Measurements from ENCODE around the gene CNKSR1. TPM values are rescaled to one million over a fixed set of nuclear protein-coding genes. Genes with fewer than 3 reads are reported as not detected.
A peak's percentile ranks its signal among the peaks of the same experiment; 100 is the strongest.

The CNKSR1 gene
- total and polyA plus RNA-seq, 2 of the 13 experiments (the other 11 are each of a cell fraction or from before 2014, with no cell fraction given) = 3.4 to 8.9 TPM

DNA sequence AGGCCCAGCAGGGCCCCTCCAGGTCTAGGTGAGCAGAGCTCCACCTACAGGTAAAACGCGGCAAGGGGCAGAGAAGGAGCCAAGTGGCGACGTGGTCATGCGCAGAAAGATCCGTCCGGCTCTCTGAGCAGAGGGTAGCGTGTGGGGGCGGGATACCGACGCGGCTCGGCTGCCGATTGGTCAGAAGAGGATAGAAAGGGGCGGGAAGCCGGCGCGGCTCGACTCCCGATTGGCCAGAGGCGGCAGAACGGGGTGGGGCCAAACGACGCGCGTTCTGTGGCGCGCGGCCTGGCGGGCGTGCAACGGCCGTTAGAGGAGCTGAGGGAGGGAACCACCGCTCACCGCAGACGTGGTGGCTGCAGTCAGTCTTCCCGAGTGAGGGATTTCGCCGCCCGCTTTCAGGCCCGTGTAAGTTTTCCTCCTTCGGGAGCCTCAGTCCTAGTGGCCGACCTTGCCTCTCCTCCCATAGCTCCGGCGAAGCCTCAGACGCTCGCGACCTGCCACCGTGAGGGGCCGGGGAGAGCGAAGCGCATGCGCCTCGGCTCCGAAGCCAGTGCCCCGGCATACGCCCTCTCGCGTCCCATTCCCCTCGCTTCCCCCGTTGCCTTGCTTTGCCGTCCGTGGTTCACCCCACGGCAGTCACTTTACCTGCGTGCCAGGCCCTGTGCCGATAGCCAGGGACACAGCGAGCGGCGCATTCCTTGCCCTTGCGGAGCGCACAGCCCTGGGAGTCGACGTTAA lies 56.8 kb downstream of the CNKSR1 start, which contains the start of gene CEP85 (continued):
- TF ChIP-seq, protein P1, sequence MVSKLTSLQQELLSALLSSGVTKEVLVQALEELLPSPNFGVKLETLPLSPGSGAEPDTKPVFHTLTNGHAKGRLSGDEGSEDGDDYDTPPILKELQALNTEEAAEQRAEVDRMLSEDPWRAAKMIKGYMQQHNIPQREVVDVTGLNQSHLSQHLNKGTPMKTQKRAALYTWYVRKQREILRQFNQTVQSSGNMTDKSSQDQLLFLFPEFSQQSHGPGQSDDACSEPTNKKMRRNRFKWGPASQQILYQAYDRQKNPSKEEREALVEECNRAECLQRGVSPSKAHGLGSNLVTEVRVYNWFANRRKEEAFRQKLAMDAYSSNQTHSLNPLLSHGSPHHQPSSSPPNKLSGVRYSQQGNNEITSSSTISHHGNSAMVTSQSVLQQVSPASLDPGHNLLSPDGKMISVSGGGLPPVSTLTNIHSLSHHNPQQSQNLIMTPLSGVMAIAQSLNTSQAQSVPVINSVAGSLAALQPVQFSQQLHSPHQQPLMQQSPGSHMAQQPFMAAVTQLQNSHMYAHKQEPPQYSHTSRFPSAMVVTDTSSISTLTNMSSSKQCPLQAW (CRISPR knock-in tag; IDR thresholded peaks at IDR 0.05) = peak; percentile 74
- TF ChIP-seq ZNF562 (CRISPR knock-in tag; IDR thresholded peaks at IDR 0.05; ENCODE audit: borderline replicate concordance) (no peak), FOSL2 (CRISPR knock-in tag; IDR thresholded peaks at IDR 0.05) (peak; percentile 44; the same call in 1 of the 2 replicates), FOXO1 (CRISPR knock-in tag; IDR thresholded peaks at IDR 0.05) (no peak), ZNF383 (CRISPR knock-in tag; IDR thresholded peaks at IDR 0.05; ENCODE audit: borderline replicate concordance) (0 out of 2 replicates have a peak, but pooled peaks have one; percentile 50), HOXA7 (CRISPR knock-in tag; IDR thresholded peaks at IDR 0.05) (no peak), SIX4 (CRISPR knock-in tag; IDR thresholded peaks at IDR 0.05) (no peak), ISX (CRISPR knock-in tag; conservative IDR thresholded peaks at IDR 0.05) (no peak), EP300 (IDR thresholded peaks at IDR 0.05; ENCODE audit: low read depth in 2 of 2, low read length in 2 of 2) (peak in 1 of 2 experiments; percentile 15; a peak in 1 of 4 replicates), EP300 (CRISPR knock-in tag; IDR thresholded peaks at IDR 0.05; ENCODE audit: borderline replicate concordance) (no peak), ZNF430 (CRISPR knock-in tag; IDR thresholded peaks at IDR 0.05) (peak; percentile 72), SP4 (CRISPR knock-in tag; IDR thresholded peaks at IDR 0.05) (peak; percentile 86), ZNF776 (CRISPR knock-in tag; IDR thresholded peaks at IDR 0.05) (no peak; the same call in 1 of the 2 replicates), MAFK (conservative IDR thresholded peaks at IDR 0.05 in 1 of 2, IDR thresholded peaks at IDR 0.05 in 1 of 2; ENCODE audit: low read length in 2 of 2) (no peak), ZBTB7A (CRISPR knock-in tag; IDR thresholded peaks at IDR 0.05) (no peak)
- TF ChIP-seq, protein P2, sequence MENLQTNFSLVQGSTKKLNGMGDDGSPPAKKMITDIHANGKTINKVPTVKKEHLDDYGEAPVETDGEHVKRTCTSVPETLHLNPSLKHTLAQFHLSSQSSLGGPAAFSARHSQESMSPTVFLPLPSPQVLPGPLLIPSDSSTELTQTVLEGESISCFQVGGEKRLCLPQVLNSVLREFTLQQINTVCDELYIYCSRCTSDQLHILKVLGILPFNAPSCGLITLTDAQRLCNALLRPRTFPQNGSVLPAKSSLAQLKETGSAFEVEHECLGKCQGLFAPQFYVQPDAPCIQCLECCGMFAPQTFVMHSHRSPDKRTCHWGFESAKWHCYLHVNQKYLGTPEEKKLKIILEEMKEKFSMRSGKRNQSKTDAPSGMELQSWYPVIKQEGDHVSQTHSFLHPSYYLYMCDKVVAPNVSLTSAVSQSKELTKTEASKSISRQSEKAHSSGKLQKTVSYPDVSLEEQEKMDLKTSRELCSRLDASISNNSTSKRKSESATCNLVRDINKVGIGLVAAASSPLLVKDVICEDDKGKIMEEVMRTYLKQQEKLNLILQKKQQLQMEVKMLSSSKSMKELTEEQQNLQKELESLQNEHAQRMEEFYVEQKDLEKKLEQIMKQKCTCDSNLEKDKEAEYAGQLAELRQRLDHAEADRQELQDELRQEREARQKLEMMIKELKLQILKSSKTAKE (CRISPR knock-in tag; IDR thresholded peaks at IDR 0.05; ENCODE audit: borderline replicate concordance) = no peak; the same call in 1 of the 2 replicates
- TF ChIP-seq, protein P3, sequence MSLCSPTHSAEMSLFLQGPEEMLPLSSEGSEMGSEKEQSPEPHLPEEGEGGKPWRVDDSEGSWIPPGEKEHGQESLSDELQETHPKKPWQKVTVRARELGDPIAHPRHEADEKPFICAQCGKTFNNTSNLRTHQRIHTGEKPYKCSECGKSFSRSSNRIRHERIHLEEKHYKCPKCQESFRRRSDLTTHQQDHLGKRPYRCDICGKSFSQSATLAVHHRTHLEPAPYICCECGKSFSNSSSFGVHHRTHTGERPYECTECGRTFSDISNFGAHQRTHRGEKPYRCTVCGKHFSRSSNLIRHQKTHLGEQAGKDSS (CRISPR knock-in tag; IDR thresholded peaks at IDR 0.05; ENCODE audit: borderline replicate concordance, low read depth) = peak; percentile 89
- TF ChIP-seq, protein P4, sequence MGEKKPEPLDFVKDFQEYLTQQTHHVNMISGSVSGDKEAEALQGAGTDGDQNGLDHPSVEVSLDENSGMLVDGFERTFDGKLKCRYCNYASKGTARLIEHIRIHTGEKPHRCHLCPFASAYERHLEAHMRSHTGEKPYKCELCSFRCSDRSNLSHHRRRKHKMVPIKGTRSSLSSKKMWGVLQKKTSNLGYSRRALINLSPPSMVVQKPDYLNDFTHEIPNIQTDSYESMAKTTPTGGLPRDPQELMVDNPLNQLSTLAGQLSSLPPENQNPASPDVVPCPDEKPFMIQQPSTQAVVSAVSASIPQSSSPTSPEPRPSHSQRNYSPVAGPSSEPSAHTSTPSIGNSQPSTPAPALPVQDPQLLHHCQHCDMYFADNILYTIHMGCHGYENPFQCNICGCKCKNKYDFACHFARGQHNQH (CRISPR knock-in tag; IDR thresholded peaks at IDR 0.05) = no peak; the same call in 1 of the 2 replicates
- TF ChIP-seq, protein P5, sequence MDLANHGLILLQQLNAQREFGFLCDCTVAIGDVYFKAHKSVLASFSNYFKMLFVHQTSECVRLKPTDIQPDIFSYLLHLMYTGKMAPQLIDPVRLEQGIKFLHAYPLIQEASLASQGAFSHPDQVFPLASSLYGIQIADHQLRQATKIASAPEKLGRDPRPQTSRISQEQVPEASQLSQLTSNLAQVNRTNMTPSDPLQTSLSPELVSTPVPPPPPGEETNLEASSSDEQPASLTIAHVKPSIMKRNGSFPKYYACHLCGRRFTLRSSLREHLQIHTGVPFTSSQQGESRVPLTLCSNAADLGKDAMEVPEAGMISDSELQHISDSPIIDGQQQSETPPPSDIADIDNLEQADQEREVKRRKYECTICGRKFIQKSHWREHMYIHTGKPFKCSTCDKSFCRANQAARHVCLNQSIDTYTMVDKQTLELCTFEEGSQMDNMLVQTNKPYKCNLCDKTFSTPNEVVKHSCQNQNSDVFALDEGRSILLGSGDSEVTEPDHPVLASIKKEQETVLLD (CRISPR knock-in tag; IDR thresholded peaks at IDR 0.05; ENCODE audit: low read depth) = 0 out of 2 replicates have a peak, but pooled peaks have one; percentile 34
- TF ChIP-seq, protein P6, sequence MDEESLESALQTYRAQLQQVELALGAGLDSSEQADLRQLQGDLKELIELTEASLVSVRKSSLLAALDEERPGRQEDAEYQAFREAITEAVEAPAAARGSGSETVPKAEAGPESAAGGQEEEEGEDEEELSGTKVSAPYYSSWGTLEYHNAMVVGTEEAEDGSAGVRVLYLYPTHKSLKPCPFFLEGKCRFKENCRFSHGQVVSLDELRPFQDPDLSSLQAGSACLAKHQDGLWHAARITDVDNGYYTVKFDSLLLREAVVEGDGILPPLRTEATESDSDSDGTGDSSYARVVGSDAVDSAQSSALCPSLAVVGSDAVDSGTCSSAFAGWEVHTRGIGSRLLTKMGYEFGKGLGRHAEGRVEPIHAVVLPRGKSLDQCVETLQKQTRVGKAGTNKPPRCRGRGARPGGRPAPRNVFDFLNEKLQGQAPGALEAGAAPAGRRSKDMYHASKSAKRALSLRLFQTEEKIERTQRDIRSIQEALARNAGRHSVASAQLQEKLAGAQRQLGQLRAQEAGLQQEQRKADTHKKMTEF (CRISPR knock-in tag; IDR thresholded peaks at IDR 0.05) = 0 out of 2 replicates have a peak, but pooled peaks have one; percentile 12

Measured in HepG2 (cell line).